GM19238 (cell line): ENCODE measurements around the gene NHLRC1.
"Not testable (repeated sequence)": the region's sequence is repeated elsewhere in the genome, so short reads cannot be mapped to it uniquely, and the experiment has no call there.

ENCODE experiments used
- DNase-seq: peaks from one replicate; pipeline ENCODE4 v3.0.0; 2011; ENCODE audit warnings: low spot score; ENCODE audit not compliant: insufficient read length

Gene NHLRC1

GRCh38 chr6:18122128-18123093 lies at the start of gene NHLRC1:
Gene NHLRC1, minus strand, starts transcription at chr6:18122677. Its CDS starts 71 bp downstream, at chr6:18122606.
- peak; percentile 65 for DNase-seq

GRCh38 chr6:18171871-18172270 lies 49.4 kb upstream of the NHLRC1 start:
- no peak for DNase-seq

GRCh38 chr6:18168264-18168663 lies 45.8 kb upstream of the NHLRC1 start:
- DNase-seq = no peak

- no peak for DNase-seq
These were observed 44.0 kb upstream of the NHLRC1 start for GRCh38 chr6:18166312-18167036.

- no peak for DNase-seq
These were observed 43.3 kb upstream of the NHLRC1 start for GRCh38 chr6:18165751-18166150.

GRCh38 chr6:18162401-18162800 lies 39.9 kb upstream of the NHLRC1 start:
- DNase-seq = no peak

GRCh38 chr6:18161431-18161830 lies 39.0 kb upstream of the NHLRC1 start:
- DNase-seq = no peak

- no peak for DNase-seq
These were observed 38.4 kb upstream of the NHLRC1 start for GRCh38 chr6:18160911-18161310.

- DNase-seq = peak; percentile 56
These were observed 33.5 kb upstream of the NHLRC1 start for GRCh38 chr6:18155864-18156421.

GRCh38 chr6:18155150-18155863 lies 32.8 kb upstream of the NHLRC1 start, which contains the start of gene KDM1B:
Gene KDM1B, plus strand, starts transcription at chr6:18155422. Its CDS starts 4,474 bp downstream, at chr6:18159896.
- peak; percentile 95 for DNase-seq

GRCh38 chr6:18154507-18155149 lies 32.2 kb upstream of the NHLRC1 start, which contains the start of gene TPMT:
Gene TPMT, minus strand, starts transcription at chr6:18155077. Its CDS starts 5,950 bp downstream, at chr6:18149127.
- no peak for DNase-seq

GRCh38 chr6:18153311-18153703 lies 30.8 kb upstream of the NHLRC1 start:
- DNase-seq = no peak

- no peak for DNase-seq
These were observed 29.3 kb upstream of the NHLRC1 start for GRCh38 chr6:18151801-18152200.

GRCh38 chr6:18151391-18151790 lies 28.9 kb upstream of the NHLRC1 start:
- DNase-seq = not testable (repeated sequence)

GRCh38 chr6:18148304-18149025 lies 26.0 kb upstream of the NHLRC1 start:
- no peak for DNase-seq

- DNase-seq = no peak
These were observed 25.1 kb upstream of the NHLRC1 start for GRCh38 chr6:18147616-18148015.

GRCh38 chr6:18147160-18147559 lies 24.7 kb upstream of the NHLRC1 start:
- no peak for DNase-seq

GRCh38 chr6:18142591-18142861 lies 20.0 kb upstream of the NHLRC1 start:
- DNase-seq = no peak

- no peak for DNase-seq
These were observed 19.5 kb upstream of the NHLRC1 start for GRCh38 chr6:18141805-18142590.
